WTC11 (cell line): ENCODE data around the gene TMEFF2. TPM values are rescaled to one million over a fixed set of nuclear protein-coding genes. Genes with fewer than 3 reads are reported as not detected.

Experiments
- ATAC-seq: fragments of 200-7000 bp; cut with Tn5 transposase; 2 replicates; pipeline ENCODE4 v1.10.0; 2021; ENCODE audit warnings: mild to moderate bottlenecking, moderate library complexity
- CTCF ChIA-PET: fragments of 300-600 bp; sonication (Branson Sonifier 250); formaldehyde crosslinking; loops from one replicate; lab custom pipeline; 2021; ENCODE audit warnings: antibody characterized with exemption; lab: Charles Lee
- POLR2A ChIA-PET: fragments of 350-600 bp; sonication (Branson Sonifier 250); formaldehyde crosslinking; loops from one replicate; lab custom pipeline; 2021; ENCODE audit warnings: antibody characterized with exemption; lab: Charles Lee
- DNase-seq: peaks from one replicate; pipeline ENCODE4 v3.0.0; 2021; ENCODE audit warnings: low spot score
- H3K27ac Mint-ChIP-seq: 2 replicates; pipeline ENCODE4 v1.8.0; 2021; ENCODE audit warnings: mixed read lengths
- H3K27me3 Mint-ChIP-seq: 2 replicates; pipeline ENCODE4 v1.8.0; 2021; ENCODE audit warnings: low read depth, mild to moderate bottlenecking, moderate library complexity, mixed read lengths
- H3K36me3 Mint-ChIP-seq: 2 replicates; pipeline ENCODE4 v1.8.0; 2021; ENCODE audit warnings: mixed read lengths
- H3K4me1 Mint-ChIP-seq: 2 replicates; pipeline ENCODE4 v1.8.0; 2022; ENCODE audit warnings: mixed read lengths
- H3K4me3 Mint-ChIP-seq: 2 replicates; pipeline ENCODE4 v1.8.0; 2021; ENCODE audit warnings: mild to moderate bottlenecking, moderate library complexity, mixed read lengths
- H3K9me3 Mint-ChIP-seq: 2 replicates; pipeline ENCODE4 v1.8.0; 2021; ENCODE audit warnings: mixed read lengths
- ERG ChIP-seq: fragments of 250-450 bp; sonication (Bioruptor Pico); IDR thresholded peaks from 2 replicates; pipeline ENCODE4 v1.8.0; 2021; ENCODE audit warnings: mild to moderate bottlenecking
- FOXK1 ChIP-seq: sonication (generic); formaldehyde crosslinking; IDR thresholded peaks from 2 replicates; pipeline ENCODE4 v1.8.0; 2022; ENCODE audit warnings: mild to moderate bottlenecking, moderate library complexity, missing genetic modification reagents
- KAT7 ChIP-seq: sonication (generic); formaldehyde crosslinking; IDR thresholded peaks from 2 replicates; pipeline ENCODE4 v1.8.1; 2023; ENCODE audit warnings: missing genetic modification reagents, mild to moderate bottlenecking, borderline replicate concordance
- MXD4 ChIP-seq: fragments of 250-450 bp; sonication (Bioruptor Pico); IDR thresholded peaks from 2 replicates; pipeline ENCODE4 v1.8.0; 2021; ENCODE audit warnings: mild to moderate bottlenecking, moderate library complexity, borderline replicate concordance
- NFE2L1 ChIP-seq: sonication (generic); formaldehyde crosslinking; IDR thresholded peaks from 2 replicates; pipeline ENCODE4 v1.8.1; 2023; ENCODE audit warnings: missing genetic modification reagents
- NR3C1 ChIP-seq: sonication (generic); formaldehyde crosslinking; conservative IDR thresholded peaks from 2 replicates; pipeline ENCODE4 v1.8.1; 2023; ENCODE audit warnings: low read depth, mild to moderate bottlenecking, missing genetic modification reagents
- PRRX2 ChIP-seq: fragments of 250-450 bp; sonication (Bioruptor Pico); IDR thresholded peaks from 2 replicates; pipeline ENCODE4 v1.8.0; 2021; ENCODE audit warnings: mild to moderate bottlenecking
- RELA ChIP-seq: sonication (generic); formaldehyde crosslinking; IDR thresholded peaks from 2 replicates; pipeline ENCODE4 v1.8.1; 2022; ENCODE audit warnings: missing genetic modification reagents, mild to moderate bottlenecking, borderline replicate concordance
- TCF7 ChIP-seq: sonication (generic); formaldehyde crosslinking; IDR thresholded peaks from 2 replicates; pipeline ENCODE4 v1.8.0; 2022; ENCODE audit warnings: mild to moderate bottlenecking, low read depth, missing genetic modification reagents, moderate library complexity
- TEAD1 ChIP-seq: sonication (generic); formaldehyde crosslinking; IDR thresholded peaks from 2 replicates; pipeline ENCODE4 v1.8.0; 2022; ENCODE audit warnings: mild to moderate bottlenecking, missing genetic modification reagents
- ZBTB21 ChIP-seq: sonication (generic); formaldehyde crosslinking; IDR thresholded peaks from 2 replicates; pipeline ENCODE4 v1.8.1; 2023; ENCODE audit warnings: mild to moderate bottlenecking, missing genetic modification reagents, borderline replicate concordance
- ZBTB43 ChIP-seq: sonication (generic); formaldehyde crosslinking; IDR thresholded peaks from 2 replicates; pipeline ENCODE4 v1.8.1; 2023; ENCODE audit warnings: mild to moderate bottlenecking, missing genetic modification reagents
- ZNF219 ChIP-seq: sonication (generic); formaldehyde crosslinking; IDR thresholded peaks from 2 replicates; pipeline ENCODE4 v1.8.0; 2023; ENCODE audit warnings: missing genetic modification reagents, mild to moderate bottlenecking, borderline replicate concordance
- ZNF232 ChIP-seq: sonication (generic); formaldehyde crosslinking; IDR thresholded peaks from 2 replicates; pipeline ENCODE4 v1.8.0; 2022; ENCODE audit warnings: mild to moderate bottlenecking, missing genetic modification reagents
- ZNF317 ChIP-seq: sonication (generic); formaldehyde crosslinking; IDR thresholded peaks from 2 replicates; pipeline ENCODE4 v1.8.1; 2023; ENCODE audit warnings: low read depth, mild to moderate bottlenecking, moderate library complexity, missing genetic modification reagents, borderline replicate concordance
- ZNF396 ChIP-seq: fragments of 250-450 bp; sonication (Bioruptor Pico); IDR thresholded peaks from 2 replicates; pipeline ENCODE4 v1.8.0; 2021; ENCODE audit warnings: mild to moderate bottlenecking, moderate library complexity, borderline replicate concordance
- ZNF532 ChIP-seq: fragments of 250-450 bp; sonication (Bioruptor Pico); IDR thresholded peaks from 2 replicates; pipeline ENCODE4 v1.9.0; 2021; ENCODE audit warnings: mild to moderate bottlenecking, borderline replicate concordance
- total RNA-seq: library from RNA; stranded (reverse); gene quantifications from 3 replicates; pipeline ENCODE4 v1.2.3, GENCODE V29; 2021
- TF ChIP-seq, protein P1 (sequence below): sonication (generic); formaldehyde crosslinking; conservative IDR thresholded peaks from 2 replicates; pipeline ENCODE4 v1.8.1; 2022; ENCODE audit warnings: mild to moderate bottlenecking, missing genetic modification reagents

TMEFF2 gene
- total RNA-seq, 1 experiment from 2014 or later = 2.3 TPM

GRCh38 chr2:192123847-192124246 is 70.9 kb downstream of the TMEFF2 start:
- ChIA-PET CTCF (no interaction called here), POLR2A (no interaction called here)
- Mint-ChIP-seq H3K4me3 (no peak overlapping the region), H3K27ac (no peak overlapping the region), H3K4me1 (peaks cover 24% of the 10 kb centered on the region), H3K9me3 (no peaks in the 10 kb centered on the region), H3K27me3 (no peaks in the 10 kb centered on the region), H3K36me3 (no peaks in the 10 kb centered on the region)
- TF ChIP-seq RELA (no peak), FOXK1 (CRISPR knock-in tag) (no peak), ZNF232 (CRISPR knock-in tag) (no peak), MXD4 (CRISPR knock-in tag) (no peak), ZBTB43 (CRISPR knock-in tag) (no peak), ZNF317 (no peak), PRRX2 (no peak), ERG (no peak), TCF7 (CRISPR knock-in tag) (no peak)
- TF ChIP-seq, protein P1, sequence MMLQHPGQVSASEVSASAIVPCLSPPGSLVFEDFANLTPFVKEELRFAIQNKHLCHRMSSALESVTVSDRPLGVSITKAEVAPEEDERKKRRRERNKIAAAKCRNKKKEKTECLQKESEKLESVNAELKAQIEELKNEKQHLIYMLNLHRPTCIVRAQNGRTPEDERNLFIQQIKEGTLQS (CRISPR knock-in tag) = no peak
- DNase-seq (no peak), ATAC-seq (no peak)

- ChIA-PET CTCF (no interaction called here), POLR2A (no interaction called here)
- TF ChIP-seq NR3C1 (CRISPR knock-in tag) (no peak), KAT7 (CRISPR knock-in tag) (no peak)
- H3K4me1 Mint-ChIP-seq = peaks cover 16% of the 10 kb centered on the region
- ATAC-seq (no peak), DNase-seq (no peak)
- peaks cover 6% of the 10 kb centered on the region for H3K36me3 Mint-ChIP-seq
- H3K4me3 Mint-ChIP-seq = no peak overlapping the region
- H3K27ac Mint-ChIP-seq = no peak overlapping the region
- H3K27me3 Mint-ChIP-seq = no peaks in the 10 kb centered on the region
- peaks cover 6% of the 10 kb centered on the region for H3K9me3 Mint-ChIP-seq
Observed at GRCh38 chr2:192122946-192123345, 71.8 kb downstream of the TMEFF2 start.

- Mint-ChIP-seq H3K4me3 (no peak overlapping the region), H3K4me1 (peaks cover 12% of the 10 kb centered on the region; the same call in 1 of the 2 replicates), H3K36me3 (peaks cover 11% of the 10 kb centered on the region), H3K9me3 (peaks cover 13% of the 10 kb centered on the region), H3K27ac (no peak overlapping the region), H3K27me3 (no peaks in the 10 kb centered on the region)
- ChIA-PET POLR2A (no interaction called here), CTCF (no interaction called here)
- ATAC-seq (no peak), DNase-seq (no peak)
- no peak for TF ChIP-seq ZNF219 (CRISPR knock-in tag)
- TF ChIP-seq NFE2L1 (CRISPR knock-in tag) = no peak
- TF ChIP-seq TEAD1 (CRISPR knock-in tag) = no peak
- TF ChIP-seq ZNF532 = no peak
- TF ChIP-seq ZNF396 (CRISPR knock-in tag) = no peak
- TF ChIP-seq ZBTB21 (CRISPR knock-in tag) = no peak
Observed at GRCh38 chr2:192122141-192122540, 72.6 kb downstream of the TMEFF2 start.
